HL-60/S4 (cell line): ENCODE results near the gene KLF6.
"Not testable (repeated sequence)": the region's sequence is repeated elsewhere in the genome, so short reads cannot be mapped to it uniquely, and the experiment has no call there.

ENCODE experiments used
- in situ Hi-C: fragments of 300-500 bp; cut with MboI; formaldehyde crosslinking; loops from 2 replicates; pipeline ENCODE4 v1.14.3; 2022; ENCODE audit warnings: low sequenced_read_pairs

The KLF6 gene

DNA sequence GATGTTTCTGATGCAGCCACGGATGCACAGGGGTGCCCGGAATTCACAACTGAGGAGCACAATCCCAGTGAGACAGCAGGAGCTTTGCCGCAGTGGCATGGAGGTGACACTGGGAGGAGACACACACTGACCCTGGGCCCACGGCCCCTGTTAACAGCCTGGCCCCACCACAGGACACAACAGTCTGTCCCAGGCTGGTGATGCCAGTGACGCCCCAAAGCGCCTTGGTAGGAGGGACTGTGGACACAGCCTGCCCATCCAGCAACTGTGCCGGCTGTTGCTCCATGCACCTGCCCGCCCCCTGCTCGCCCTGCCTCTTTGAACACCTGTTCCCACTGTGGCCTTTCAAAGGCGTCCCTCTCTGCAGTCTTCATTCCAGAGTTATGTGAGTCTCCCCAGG lies 49.8 kb downstream of the KLF6 start:
- in situ Hi-C loops = no loop called here

DNA sequence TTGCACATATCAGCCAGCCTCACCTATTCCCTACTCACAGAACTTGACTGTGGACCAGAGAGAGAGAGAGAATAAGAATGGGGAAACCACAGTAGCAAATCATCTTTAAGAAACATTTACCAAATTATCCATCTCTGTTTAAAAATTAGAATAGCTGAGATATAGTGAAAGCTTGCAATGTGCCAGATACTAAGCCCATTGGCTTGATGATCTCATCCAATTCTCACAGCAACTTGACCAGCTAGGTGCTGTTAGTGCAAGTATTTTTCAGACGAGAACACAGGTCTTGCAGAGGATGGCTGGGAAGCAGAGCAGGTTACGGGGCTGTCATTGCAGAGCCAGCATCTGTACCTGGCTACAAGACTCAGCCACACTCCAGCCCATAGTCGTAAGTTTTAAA lies 50.9 kb downstream of the KLF6 start:
- in situ Hi-C loops = no loop called here

DNA sequence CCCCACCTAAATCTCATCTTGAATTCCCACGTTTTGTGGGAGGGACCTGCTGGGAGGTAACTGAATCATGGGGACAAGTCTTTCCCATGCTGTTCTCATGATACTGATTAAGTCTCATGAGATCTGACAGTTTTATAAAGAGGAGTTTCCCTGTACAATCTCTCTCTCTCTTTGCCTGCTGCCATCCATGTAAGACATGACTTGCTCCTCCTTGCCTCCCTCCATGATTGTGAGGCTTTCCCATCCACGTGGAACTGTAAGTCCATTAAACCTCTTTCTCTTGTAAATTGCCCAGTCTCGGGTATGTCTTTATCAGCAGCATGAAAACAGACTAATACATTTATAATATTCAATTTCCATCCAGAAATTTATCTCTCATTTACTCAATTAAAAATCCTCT lies 52.8 kb downstream of the KLF6 start:
- in situ Hi-C loops = not testable (repeated sequence)

DNA sequence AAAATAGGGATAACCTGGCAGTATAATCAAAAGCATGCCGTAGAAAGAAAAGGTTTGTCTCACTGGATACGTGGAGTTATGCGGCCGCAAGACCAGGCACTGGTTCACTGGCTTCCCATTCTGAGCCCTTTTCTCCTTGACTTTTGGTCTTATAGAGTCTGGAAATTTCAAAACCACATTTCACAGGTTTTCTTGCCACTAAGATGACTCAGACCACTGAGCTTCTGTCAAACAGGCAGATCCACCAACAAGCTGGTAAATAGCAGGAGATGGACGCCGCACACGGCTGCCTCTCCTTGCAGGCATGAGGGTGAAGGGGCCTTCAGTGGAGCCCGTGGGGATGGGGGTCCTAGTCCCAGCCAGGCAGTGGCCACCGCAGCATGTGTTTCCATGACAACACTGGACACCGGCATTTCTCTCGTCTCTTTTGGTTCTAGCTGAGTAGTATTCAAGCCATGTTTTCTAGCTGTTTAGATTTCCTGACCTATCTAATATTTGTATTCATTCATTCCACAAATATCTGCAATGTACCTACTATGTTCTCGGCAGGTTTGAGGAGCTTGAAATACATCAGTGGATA lies 55.5 kb downstream of the KLF6 start:
- in situ Hi-C loops = no loop called here

DNA sequence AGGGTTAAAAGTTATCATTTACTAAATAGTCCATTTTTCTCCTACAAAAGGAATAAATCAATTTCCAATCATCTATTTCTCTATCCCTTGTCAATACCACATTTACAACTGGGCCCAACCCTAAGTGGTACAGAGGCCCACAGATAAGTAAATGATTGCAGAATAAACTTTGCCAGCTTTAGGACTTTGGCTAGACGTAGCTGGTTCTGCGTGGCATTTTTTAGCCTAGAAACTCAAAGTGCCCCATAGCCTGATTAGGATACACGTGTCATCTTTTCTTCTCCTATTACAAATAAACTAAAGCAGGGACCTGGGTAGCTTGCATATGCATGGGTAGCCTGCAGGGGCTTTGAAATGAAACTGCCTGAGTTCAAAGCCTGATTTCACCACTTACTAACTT lies 56.4 kb downstream of the KLF6 start:
- in situ Hi-C loops = no loop called here

DNA sequence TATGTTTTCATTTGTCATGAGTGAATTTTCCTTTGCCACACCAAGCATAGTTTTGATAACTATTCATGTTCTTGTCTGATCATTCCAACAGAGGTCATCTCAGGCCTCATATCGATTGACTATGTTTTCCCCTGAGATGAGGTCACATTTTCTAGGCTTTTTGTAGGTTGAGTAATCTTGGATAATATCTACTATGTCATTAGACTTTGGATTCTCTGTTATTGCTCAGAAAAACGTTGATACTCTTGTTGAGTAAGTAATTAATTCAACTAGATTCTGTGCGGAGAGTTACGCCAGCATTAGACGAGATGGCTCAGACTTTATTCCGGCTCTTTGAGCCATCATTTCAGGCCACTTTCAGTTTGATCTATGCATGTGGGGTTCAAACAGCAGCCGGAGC lies 57.7 kb downstream of the KLF6 start:
- in situ Hi-C loops = no loop called here
